HG02642 (cell line): ENCODE measurements around the gene PRDM16.

Source experiments
- ATAC-seq: cut with Tn5 transposase; IDR thresholded peaks from one replicate; pipeline ENCODE4 v1.9.1; 2021; ENCODE audit warnings: mild to moderate bottlenecking; ENCODE audit not compliant: unreplicated experiment, poor library complexity

Gene PRDM16

GRCh38 chr1:3031401-3032221, 37.4 kb upstream of the PRDM16 start:
- no peak for ATAC-seq

GRCh38 chr1:3032371-3033039, 36.5 kb upstream of the PRDM16 start:
- no peak for ATAC-seq

DNA sequence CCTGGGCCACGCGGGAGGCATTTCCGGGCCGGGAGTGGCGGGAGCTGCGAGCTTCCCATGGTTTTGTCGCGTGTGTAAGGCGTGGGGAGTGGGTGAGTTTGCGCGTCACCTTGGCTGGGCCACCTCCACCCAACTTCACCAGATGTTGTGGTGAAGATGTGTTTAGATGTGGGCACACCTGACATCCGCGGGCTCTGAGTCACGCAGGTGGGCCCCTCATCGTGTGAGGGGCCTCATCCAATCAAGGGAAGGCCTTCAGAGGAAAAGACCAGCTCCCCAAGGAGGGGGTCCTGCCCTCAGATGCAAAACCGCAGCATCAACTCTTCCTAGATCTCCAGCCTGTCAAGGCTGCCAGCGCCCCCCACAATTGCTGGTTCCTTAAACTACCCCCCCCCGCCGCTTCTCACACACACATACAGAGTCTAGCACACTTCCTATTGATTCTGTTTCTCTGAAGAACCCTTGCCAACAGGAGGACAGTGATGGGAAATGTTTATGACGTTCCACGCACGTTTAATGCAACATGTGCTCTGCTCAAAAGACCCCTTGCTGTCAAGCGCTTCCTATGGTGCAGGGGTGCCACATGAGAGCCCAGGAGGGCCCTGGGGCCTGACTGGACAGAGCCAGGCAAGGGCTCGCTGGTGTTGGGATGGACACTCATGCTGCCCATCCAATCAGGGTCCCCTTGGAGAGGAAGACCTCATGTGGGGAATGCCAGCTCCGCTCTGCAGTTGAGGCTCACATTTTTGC, 35.8 kb upstream of the PRDM16 start:
- no peak for ATAC-seq

DNA sequence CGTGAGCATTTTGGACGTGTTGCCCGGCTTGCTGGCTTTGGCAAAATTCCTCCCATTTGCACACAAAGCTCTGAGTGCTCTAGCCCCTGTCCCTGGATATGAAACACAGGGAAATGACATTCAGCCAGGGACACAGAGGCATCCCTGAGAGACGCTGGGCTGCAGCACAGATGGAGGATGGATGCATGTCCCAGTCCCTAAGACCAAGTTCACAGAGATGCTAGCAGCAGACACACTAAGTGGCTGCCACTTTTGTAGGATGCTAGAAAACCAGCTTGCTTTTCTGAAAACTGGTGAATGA, 35.3 kb upstream of the PRDM16 start:
- no peak for ATAC-seq

- ATAC-seq, result no peak
Measured at GRCh38 chr1:3034162-3034561, 34.8 kb upstream of the PRDM16 start.

- ATAC-seq, result no peak
Measured at GRCh38 chr1:3034728-3035562, 34.1 kb upstream of the PRDM16 start.

GRCh38 chr1:3035563-3036446, 33.2 kb upstream of the PRDM16 start:
- no peak for ATAC-seq

- ATAC-seq, result no peak
Measured at GRCh38 chr1:3036447-3037280, 32.3 kb upstream of the PRDM16 start.

GRCh38 chr1:3037281-3038040, 31.5 kb upstream of the PRDM16 start:
- no peak for ATAC-seq

- no peak for ATAC-seq
Measured at GRCh38 chr1:3038113-3038551, 30.9 kb upstream of the PRDM16 start.

DNA sequence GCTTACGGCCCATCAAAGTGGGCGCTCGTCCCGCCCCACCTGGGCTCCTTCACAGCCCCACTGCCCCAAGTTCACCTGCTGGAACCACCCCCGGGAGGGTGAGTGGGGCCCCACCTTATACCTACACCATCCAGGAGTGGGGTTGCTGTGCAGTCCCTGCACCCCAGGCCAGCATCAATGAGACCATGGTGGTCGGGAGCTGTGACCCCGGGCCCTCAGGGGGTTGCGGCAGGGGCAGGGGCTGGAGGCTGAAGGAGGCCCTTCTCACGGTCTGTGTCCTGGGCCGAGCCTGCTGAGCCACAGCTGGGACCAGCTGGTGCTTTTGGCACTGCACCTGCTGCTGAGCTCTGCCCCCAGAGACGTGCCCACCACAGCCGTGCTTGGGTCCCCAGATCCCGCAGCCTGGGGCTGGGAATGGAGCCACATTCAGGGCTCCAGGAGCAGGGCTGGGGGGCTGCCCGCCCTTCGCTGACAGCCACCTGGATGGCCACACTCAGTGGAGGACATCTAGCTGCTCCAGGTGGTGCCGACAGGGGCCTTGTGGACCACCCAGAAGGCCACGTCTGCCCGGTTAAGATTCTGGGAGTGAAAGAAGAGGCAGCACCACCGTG, 30.3 kb upstream of the PRDM16 start:
- ATAC-seq, result no peak

GRCh38 chr1:3040004-3040403, 29.0 kb upstream of the PRDM16 start:
- ATAC-seq, result no peak

GRCh38 chr1:3042481-3042880, 26.5 kb upstream of the PRDM16 start:
- ATAC-seq, result no peak

- no peak for ATAC-seq
Measured at GRCh38 chr1:3049164-3049563, 19.8 kb upstream of the PRDM16 start.

GRCh38 chr1:3049905-3050304, 19.1 kb upstream of the PRDM16 start:
- ATAC-seq, result no peak

GRCh38 chr1:3050603-3051002, 18.4 kb upstream of the PRDM16 start:
- no peak for ATAC-seq
